Left cardiac atrium (tissue), 4 donors: ENCODE measurements around the gene KCNK10. TPM values are rescaled to one million over a fixed set of nuclear protein-coding genes. Genes with fewer than 3 reads are reported as not detected.

Source experiments
- ATAC-seq, 2 donors: fragments of 200-7000 bp; cut with Tn5 transposase; one replicate each; pipeline ENCODE4 v1.9.1; 2020; ENCODE audit warnings: mild to moderate bottlenecking in 2 of 2, moderate library complexity in 2 of 2
- DNase-seq: peaks from one replicate; pipeline ENCODE4 v3.0.0-alpha.2; 2020
- intact Hi-C, 2 donors: fragments of 100-400 bp; cut with DNase I; formaldehyde crosslinking; loops; one replicate each; pipeline versions ENCODE4 v1.14.1 to v1.15.1; 2022 to 2023
- total RNA-seq, 2 donors: library from RNA; stranded (reverse); fragmentation: NEBNext Ultra II Directional; extraction: Animal tissue kit (Norgen Biotek cat#: 25700); gene quantifications; one replicate each; pipeline ENCODE4 v1.2.1, GENCODE V29; 2021
- donor health status: DM: no; HTN: yes; CAD: no.
- donor health status: DM: no; HTN: yes; CAD: no; lungs with severe emphysema.
- donor health status: DM: yes; HTN: yes; CAD: no.
- donor health status: Dilated cardiomyopathy.

The KCNK10 gene
- total RNA-seq, 2 donors from 2014 or later = not detected

GRCh38 chr14:88156127-88156526 is 166.9 kb downstream of the KCNK10 start:
- DNase-seq = no peak
- ATAC-seq = no peak
- intact Hi-C loops = no loop called here

GRCh38 chr14:88154926-88155325 is 168.1 kb downstream of the KCNK10 start:
- DNase-seq = no peak
- no peak for ATAC-seq
- intact Hi-C loops = no loop called here

GRCh38 chr14:88154321-88154720 is 168.7 kb downstream of the KCNK10 start:
- intact Hi-C loops = no loop called here
- DNase-seq (no peak), ATAC-seq (no peak)

- DNase-seq (no peak), ATAC-seq (no peak)
- intact Hi-C loops = no loop called here
Observed at GRCh38 chr14:88146881-88147649, 176.0 kb downstream of the KCNK10 start.

- ATAC-seq (no peak), DNase-seq (no peak)
- intact Hi-C loops = no loop called here
Observed at GRCh38 chr14:88143810-88144209, 179.3 kb downstream of the KCNK10 start.

GRCh38 chr14:88142997-88143396 is 180.1 kb downstream of the KCNK10 start:
- ATAC-seq (no peak), DNase-seq (no peak)
- intact Hi-C loops = no loop called here

- no peak for ATAC-seq
- intact Hi-C loops = no loop called here
- DNase-seq = no peak
Observed at GRCh38 chr14:88140874-88141273, 182.2 kb downstream of the KCNK10 start.

- peak in 1 of 2 donors; percentile 29 for ATAC-seq
- DNase-seq = no peak
- intact Hi-C loops = no loop called here
Observed at GRCh38 chr14:88137327-88137726, 185.7 kb downstream of the KCNK10 start.

Other genes starting within 250 kb of the KCNK10 start
- gene SPATA7, start 62.4 kb upstream of the KCNK10 start, total RNA-seq = 10 to 100 TPM in 1 of 2 donors, 1 to 10 TPM in 1; 6.3 to 10.8 TPM
- gene PTPN21, start 231.7 kb upstream of the KCNK10 start, total RNA-seq = 10 to 100 TPM; 33.5 to 35.0 TPM
- 10 to 100 TPM; 38.0 to 41.4 TPM for gene ZC3H14, start 239.8 kb upstream of the KCNK10 start, total RNA-seq